Activated CD4-positive, alpha-beta T cell treated with anti-CD3 and anti-CD28 coated beads, Interleukin-2, amount 50 U/mL, for 1 hour (primary cell): ENCODE measurements around the gene MINAR1.
"Not testable (repeated sequence)": the region's sequence is repeated elsewhere in the genome, so short reads cannot be mapped to it uniquely, and the experiment has no call there.

ENCODE experiments used
- DNase-seq: peaks from one replicate; pipeline ENCODE4 v3.0.0-alpha.2; 2020

Gene MINAR1

GRCh38 chr15:79431636-79432344 is at the start of gene MINAR1:
TSS of gene MINAR1 (plus strand) at chr15:79432336. CDS start at chr15:79456148, 23,812 bp downstream.
- DNase-seq: no peak

- no peak for DNase-seq
Observed at GRCh38 chr15:79394231-79394630, 37.9 kb upstream of the MINAR1 start.

DNA sequence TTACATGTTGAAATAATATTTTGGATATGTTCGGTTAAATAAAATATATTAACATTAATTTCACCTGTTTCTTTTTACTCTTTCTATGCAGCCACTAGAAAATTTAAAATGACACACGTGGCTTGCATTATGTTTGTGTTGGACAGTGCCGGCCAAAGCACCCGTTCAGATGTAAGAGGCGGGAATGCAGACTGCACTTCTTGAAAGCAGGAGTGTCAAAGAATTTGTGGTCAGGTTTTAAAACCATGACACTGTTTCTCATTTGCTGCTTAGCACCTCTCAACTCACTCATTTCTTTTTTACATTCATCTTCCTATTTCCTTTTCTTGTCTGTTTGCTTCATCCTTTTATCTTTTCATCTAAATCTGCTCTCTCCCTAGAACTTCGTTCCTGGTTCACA is 35.3 kb upstream of the MINAR1 start:
- DNase-seq: no peak

GRCh38 chr15:79397269-79397910 is 34.7 kb upstream of the MINAR1 start:
- no peak for DNase-seq

DNA sequence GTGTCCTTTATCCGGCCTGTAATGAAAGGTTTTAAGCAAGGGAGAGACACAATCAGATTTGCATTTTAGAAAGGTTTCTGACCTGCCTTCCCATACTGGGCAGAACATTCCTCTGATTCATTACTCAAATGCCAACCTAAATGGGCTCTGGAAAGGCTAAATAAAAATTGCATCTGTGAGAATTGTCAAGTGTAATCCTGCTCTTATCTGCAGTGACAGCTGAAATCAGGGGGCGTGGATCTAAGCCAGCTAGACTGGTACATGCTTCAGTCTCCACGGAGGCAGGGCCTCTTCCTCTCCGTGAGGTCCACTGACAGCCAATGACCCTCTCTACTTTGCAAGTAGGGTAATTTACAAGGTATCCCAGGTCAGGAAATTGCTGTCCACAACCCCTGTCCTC is 32.5 kb upstream of the MINAR1 start:
- DNase-seq: no peak

DNA sequence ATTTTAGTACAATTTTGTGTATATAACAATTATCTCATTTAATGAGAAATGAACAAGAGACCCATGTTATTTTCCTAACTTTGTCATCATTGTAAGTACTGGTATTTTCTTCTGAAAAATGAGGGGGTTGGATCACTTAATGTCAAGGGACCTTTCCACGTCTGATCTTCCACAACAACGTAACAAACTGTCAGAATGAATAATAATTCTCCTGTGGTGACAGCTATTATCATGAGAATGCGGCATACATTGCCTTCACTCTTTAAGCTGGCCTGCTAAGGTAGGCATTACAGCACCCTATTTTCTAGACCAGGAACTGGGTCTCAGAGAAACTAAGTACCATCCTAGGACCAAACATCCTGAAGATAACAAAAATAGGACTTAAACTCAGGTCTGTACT is 31.5 kb upstream of the MINAR1 start:
- DNase-seq: no peak

GRCh38 chr15:79401301-79401700 is 30.8 kb upstream of the MINAR1 start:
- no peak for DNase-seq

GRCh38 chr15:79402136-79402535 is 30.0 kb upstream of the MINAR1 start:
- no peak for DNase-seq

GRCh38 chr15:79403501-79403900 is 28.6 kb upstream of the MINAR1 start:
- no peak for DNase-seq

DNA sequence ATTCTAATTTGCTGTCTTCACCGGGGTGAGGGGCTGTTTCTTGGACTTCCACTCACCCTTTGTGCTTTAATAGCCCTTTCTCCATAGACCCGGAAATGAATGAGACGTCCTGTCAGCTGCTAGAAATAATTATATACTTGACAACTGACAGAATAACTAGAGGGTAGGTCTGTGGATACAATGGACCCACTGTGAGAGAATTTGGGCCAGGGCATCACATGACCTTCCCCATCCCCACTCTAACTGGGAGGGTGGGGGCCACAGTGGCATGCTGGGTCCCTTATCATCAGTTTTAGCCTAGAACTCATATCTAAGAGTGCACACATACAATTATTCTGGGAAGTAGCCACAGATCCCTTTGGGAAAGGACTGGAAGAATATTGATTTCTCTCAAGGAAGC is 25.9 kb upstream of the MINAR1 start:
- DNase-seq: no peak

- no peak for DNase-seq
Observed at GRCh38 chr15:79408041-79408440, 24.1 kb upstream of the MINAR1 start.

DNA sequence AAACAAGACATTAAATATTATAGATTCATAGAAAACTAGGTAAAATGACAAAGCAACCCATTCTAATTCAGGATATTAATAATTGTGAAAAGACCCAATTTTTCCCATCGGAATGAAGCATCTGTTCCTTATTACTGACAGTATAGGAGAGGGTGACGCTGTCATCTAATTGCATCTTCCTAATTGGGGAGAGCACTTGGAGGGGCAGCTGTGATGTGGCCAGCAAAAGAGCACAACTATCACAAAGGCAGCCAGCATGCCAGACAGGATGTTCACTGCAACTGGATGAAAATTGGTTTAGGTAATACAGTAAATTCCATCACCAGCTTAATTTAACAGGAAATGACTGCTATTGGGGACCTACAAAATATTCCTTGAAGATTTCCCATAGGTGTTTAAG is 21.9 kb upstream of the MINAR1 start:
- no peak for DNase-seq

DNA sequence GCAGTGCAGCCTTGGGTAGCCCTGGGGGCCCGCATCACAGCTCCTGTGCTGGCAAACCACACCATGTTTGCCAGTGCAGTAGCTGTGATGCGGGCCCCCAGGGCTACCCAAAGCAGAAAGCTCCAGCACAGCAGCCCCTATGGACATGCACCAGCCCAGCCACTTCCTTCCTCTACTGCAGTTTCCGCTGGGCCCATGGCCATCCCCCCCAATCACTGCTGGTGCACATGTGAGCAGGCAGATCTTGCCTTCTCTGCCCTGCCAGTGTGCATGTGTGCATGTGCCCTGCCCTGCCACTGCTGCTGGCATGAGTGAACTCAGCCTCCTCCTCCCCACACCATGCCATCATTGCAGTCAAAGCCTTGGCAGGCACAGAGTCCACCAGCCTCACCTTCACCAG is 20.1 kb upstream of the MINAR1 start:
- no peak for DNase-seq

GRCh38 chr15:79412429-79412828 is 19.7 kb upstream of the MINAR1 start:
- no peak for DNase-seq

DNA sequence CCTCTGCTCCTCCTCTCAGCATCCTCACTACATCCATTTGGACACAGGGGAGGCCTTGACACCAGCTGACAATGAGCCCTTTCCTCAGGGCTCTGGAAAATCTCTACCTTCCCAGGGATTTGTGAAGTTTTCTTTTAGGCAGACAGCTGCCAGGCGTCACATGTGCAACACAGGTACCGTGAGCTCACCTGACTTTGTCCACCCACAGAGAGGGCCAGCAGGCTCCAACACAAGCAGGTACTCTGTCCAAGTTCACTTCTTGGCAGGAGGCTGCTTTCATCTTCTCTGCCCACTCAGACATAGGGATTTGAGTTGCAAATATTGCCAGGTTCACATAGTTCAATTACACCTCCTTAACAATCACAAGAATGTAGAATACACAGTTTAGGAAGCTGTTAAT is 15.3 kb upstream of the MINAR1 start:
- no peak for DNase-seq

DNA sequence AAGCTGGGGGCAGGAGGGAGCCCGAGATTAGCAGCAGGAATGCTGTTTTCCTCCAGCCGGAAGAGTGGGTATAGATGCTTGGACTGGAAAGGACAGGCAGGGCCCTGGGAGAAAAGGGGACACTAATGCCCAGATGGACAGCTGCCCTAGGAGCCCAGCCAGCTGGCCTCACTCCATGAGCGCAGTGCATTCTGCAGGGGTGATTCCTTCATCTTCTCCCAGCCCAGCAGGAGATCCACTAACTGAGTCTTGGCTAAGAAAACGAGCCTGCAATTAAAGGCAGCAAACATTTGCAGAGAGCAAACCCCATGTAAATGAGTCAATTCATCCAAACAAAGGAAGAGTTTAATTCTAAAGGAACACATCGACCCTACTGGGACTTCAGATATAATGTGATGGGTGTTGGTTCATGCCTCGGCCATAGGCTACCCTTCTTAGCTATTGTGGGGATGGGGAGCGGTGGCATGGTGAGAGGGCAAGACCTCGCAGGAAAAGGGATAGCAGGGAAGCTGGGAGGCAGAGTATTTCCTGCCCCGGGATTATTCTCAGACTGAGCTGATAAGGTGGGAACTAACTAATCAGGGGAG is 13.3 kb upstream of the MINAR1 start:
- no peak for DNase-seq

DNA sequence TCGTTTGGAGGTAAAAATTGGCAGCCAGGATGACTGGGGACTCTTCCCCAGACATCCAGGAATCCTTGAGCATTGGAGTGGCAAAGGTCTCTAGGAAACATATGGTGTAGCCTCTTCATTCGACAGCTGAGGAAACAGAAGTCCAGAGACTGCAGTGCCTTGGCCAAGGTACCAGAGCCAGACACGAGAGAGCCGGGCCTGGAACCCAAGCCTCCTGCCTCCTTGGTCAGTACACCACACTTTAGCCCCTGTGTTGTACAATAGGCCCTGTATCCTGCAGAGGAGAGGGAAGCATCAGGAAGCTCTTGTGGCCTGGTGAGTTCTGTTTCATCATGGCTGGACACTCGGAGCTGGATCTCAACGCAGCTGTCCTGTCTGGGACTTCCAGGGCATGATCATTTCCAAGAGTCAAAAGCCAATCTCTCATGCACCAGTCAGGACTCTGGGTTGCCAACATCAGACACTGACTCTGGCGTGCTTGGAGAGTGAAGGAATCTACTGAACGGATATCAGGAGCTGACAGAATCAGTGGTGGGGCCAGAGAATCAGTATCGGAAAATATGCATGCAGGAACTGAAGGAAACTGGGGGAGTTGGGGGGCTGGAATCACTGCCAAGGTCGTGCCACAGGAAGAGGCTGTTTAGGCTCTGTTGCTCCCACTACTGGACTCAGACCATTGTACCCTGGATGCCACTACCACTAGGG is 6.4 kb upstream of the MINAR1 start:
- DNase-seq: no peak

- DNase-seq: not testable (repeated sequence)
Observed at GRCh38 chr15:79426899-79427298, 5.2 kb upstream of the MINAR1 start.

DNA sequence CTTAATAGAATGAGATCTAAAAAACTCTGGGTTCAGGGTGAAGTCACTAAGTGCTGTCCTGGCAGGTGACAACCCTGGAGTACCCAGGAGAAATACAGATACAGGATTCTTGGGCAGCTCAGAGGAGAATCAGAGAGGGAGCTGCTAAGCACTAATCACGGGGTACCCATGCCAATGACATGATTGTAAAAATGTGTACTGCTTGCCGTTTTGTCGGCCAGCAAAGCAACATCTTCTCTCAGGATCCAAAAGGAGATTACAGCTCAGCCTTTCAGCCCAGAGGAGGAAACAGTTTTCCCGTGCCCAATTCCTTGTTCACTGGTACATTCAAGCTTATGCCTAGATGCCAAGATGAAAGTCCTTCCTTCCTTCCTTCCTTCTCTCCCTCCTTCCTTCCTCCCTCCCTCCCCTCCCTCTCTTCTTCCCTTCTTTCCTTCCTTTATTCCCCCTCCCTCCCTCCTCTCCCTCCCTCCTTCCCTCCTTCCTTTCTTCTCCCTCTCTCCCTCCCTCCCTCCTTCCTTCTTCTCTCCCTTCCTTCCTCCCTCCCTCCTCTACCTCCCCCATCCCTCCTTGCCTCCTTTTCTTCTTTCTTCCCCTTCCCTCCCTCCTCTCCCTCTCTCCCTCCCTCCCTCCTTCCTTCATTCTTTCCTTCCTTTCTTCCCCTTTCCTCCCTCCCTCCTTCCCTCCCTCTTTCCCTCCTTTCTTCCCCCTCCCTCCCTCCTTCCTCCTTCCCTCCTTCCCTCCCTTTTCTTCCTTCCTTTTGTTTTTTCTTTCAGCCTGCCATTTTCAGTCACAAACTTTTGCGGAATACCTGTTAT is 4.1 kb upstream of the MINAR1 start:
- DNase-seq: no peak

DNA sequence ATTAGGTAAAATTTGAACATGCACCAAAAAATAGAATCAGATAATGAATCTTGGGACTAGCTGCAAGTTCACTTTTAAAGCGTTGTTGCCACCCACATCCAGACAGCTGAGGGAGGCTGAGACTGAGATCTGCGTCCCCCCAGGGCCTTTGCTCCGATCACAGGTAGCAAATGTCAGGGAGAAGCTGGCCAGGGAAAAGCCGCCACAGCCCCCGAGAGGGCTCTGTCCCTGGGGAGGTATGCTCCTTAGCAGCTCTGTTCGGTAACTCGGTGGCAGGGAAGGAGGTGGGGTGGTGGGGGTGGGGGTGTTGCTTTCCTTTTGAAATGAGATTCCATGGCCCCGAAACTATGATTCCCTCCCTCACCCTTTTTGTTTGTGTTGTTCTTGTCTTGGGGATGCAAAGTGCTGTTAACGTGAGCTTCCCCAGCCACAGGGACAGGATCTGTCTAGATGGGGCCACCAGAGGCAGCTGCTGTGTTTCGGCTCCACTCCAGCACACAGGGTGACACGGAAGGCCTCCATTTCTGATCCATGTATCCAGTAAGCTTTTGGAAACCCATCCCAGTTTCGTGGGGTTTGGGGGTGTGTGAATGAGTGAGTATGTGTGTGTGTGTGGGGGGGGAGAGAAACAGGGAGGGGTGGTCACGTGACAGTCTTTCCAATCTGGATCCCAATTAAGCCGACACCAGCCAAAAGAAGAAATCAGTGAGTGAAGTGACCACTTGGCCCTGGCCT is 1.1 kb upstream of the MINAR1 start:
- DNase-seq: no peak

GRCh38 chr15:79432345-79433275 is 474 bp downstream of the MINAR1 start:
- DNase-seq: no peak
